HepG2 (cell line): Measurements from ENCODE around the gene NEK9. TPM values are rescaled to one million over a fixed set of nuclear protein-coding genes. Genes with fewer than 3 reads are reported as not detected.

Source experiments
- ATAC-seq: fragments of 200-7000 bp; cut with Tn5 transposase; 3 replicates; pipeline ENCODE4 v1.9.1; 2020; ENCODE audit warnings: mild to moderate bottlenecking, moderate library complexity
- BruUV-seq: library from RNA; stranded (reverse); fragments of 400-500 nt; replicated peaks from 2 replicates; lab custom pipeline; 2021; lab: Mats Ljungman, UMichigan
- CTCF ChIA-PET: fragments of 300-600 bp; formaldehyde crosslinking; extraction: SDS; loops from one replicate; lab custom pipeline; 2021; ENCODE audit warnings: low total read pairs, inconsistent platforms, low intra/inter-chr PET ratio; lab: Yijun Ruan, JAX
- POLR2A ChIA-PET: fragments of 350-600 bp; sonication (Branson Sonifier 250); formaldehyde crosslinking; loops from one replicate; lab custom pipeline; 2020; ENCODE audit warnings: antibody characterized with exemption, inconsistent platforms; lab: Yijun Ruan, JAX
- DNase-seq: peaks from one replicate; pipeline ENCODE4 v3.0.0-alpha.2; 2015; ENCODE audit warnings: low spot score
- FAIRE-seq: peaks from 3 replicates; lab custom pipeline; 2011; peaks lifted over from hg19 to GRCh38; lab: Jason Lieb, UNC
- H2AFZ ChIP-seq: one replicate; pipeline ENCODE4 v1.6.1; 2011; ENCODE audit warnings: low read length, inconsistent platforms
- H3K27ac ChIP-seq: fragments of 300-600 bp; 3 replicates; pipeline ENCODE4 v1.8.0; 2011; ENCODE audit warnings: mixed run types, mild to moderate bottlenecking, mixed read lengths, low read length, inconsistent platforms; ENCODE audit not compliant: insufficient read depth; ENCODE audit errors: extremely low read length
- H3K27me3 ChIP-seq, 2 experiments: fragments of 200-600 bp in 1 of 2; 2 replicates in 1 of 2; 3 replicates in 1 of 2; pipeline versions ENCODE4 v1.6.0 to v1.8.0; 2011; ENCODE audit warnings: low read length in 2 of 2, mild to moderate bottlenecking in 2 of 2, moderate library complexity in 2 of 2, inconsistent platforms in 1 of 2; ENCODE audit not compliant: insufficient read depth in 2 of 2, control insufficient read depth in 1 of 2
- H3K36me3 ChIP-seq, 2 experiments: fragments of 200-600 bp in 1 of 2; replicated peaks in 1 of 2; 2 replicates in 1 of 2; 3 replicates in 1 of 2; pipeline versions ENCODE4 v1.5.1 to v1.8.0; 2011; ENCODE audit warnings: low read length in 2 of 2, inconsistent platforms in 1 of 2; ENCODE audit not compliant: insufficient read depth in 2 of 2, control insufficient read depth in 1 of 2
- H3K4me1 ChIP-seq: 2 replicates; pipeline ENCODE4 v1.5.1; 2012; ENCODE audit warnings: low read length, inconsistent platforms; ENCODE audit not compliant: insufficient read depth
- H3K4me2 ChIP-seq: 2 replicates; pipeline ENCODE4 v1.6.0; 2011; ENCODE audit warnings: low read depth, low read length, inconsistent platforms
- H3K4me3 ChIP-seq, 3 experiments: fragments of 200-600 bp in 1 of 3; sonication (generic), shearing (Covaris generic) in 1 of 3; replicated peaks in 1 of 3; 2 replicates each; pipeline ENCODE4 v1.5.1; 2011 to 2016; ENCODE audit warnings: low read length in 3 of 3, inconsistent platforms in 2 of 3, low read depth in 2 of 3, mild to moderate bottlenecking in 2 of 3, control low read depth in 1 of 3, mixed read lengths in 1 of 3; ENCODE audit not compliant: insufficient read depth in 1 of 3
- H3K79me2 ChIP-seq: one replicate; pipeline ENCODE4 v1.6.1; 2011; ENCODE audit warnings: low read length, inconsistent platforms; ENCODE audit not compliant: insufficient read depth
- H3K9ac ChIP-seq: 2 replicates; pipeline ENCODE4 v1.6.0; 2011; ENCODE audit warnings: mild to moderate bottlenecking, low read depth, low read length, inconsistent platforms; ENCODE audit not compliant: insufficient read depth
- H3K9me3 ChIP-seq: 2 replicates; pipeline ENCODE4 v1.5.1; 2012; ENCODE audit warnings: mild to moderate bottlenecking, low read length
- H4K20me1 ChIP-seq: 2 replicates; pipeline ENCODE4 v1.6.0; 2011; ENCODE audit warnings: inconsistent platforms, mild to moderate bottlenecking, low read length, moderate library complexity; ENCODE audit not compliant: insufficient read depth
- ASH2L ChIP-seq: fragments of 300-600, 200-600 bp; sonication (generic); IDR thresholded peaks from 2 replicates; pipeline ENCODE4 v1.7.0; 2017; ENCODE audit warnings: low read depth, mild to moderate bottlenecking, moderate library complexity, mixed read lengths, low read length; ENCODE audit not compliant: insufficient read length
- CTCF ChIP-seq: sonication (generic); formaldehyde crosslinking; IDR thresholded peaks from 2 replicates; pipeline ENCODE4 v1.5.0; 2020; ENCODE audit warnings: mild to moderate bottlenecking, missing genetic modification reagents, moderate library complexity
- JUNB ChIP-seq: sonication (generic); formaldehyde crosslinking; IDR thresholded peaks from 2 replicates; pipeline ENCODE4 v1.8.0; 2022; ENCODE audit warnings: missing genetic modification reagents, mild to moderate bottlenecking, borderline replicate concordance
- KDM2A ChIP-seq: sonication (generic); formaldehyde crosslinking; IDR thresholded peaks from 2 replicates; pipeline ENCODE4 v1.4.0; 2020; ENCODE audit warnings: low read depth, missing genetic modification reagents, borderline replicate concordance
- POLR2G ChIP-seq: fragments of 200-400 bp; formaldehyde crosslinking; IDR thresholded peaks from 2 replicates; pipeline ENCODE4 v1.6.1; 2018; ENCODE audit warnings: mild to moderate bottlenecking, low read depth, low read length, moderate library complexity
- SALL1 ChIP-seq: sonication (generic); formaldehyde crosslinking; IDR thresholded peaks from 2 replicates; pipeline ENCODE4 v1.8.0; 2022; ENCODE audit warnings: mild to moderate bottlenecking, missing genetic modification reagents
- SMC3 ChIP-seq: IDR thresholded peaks from 2 replicates; pipeline ENCODE4 v1.6.1; 2011; ENCODE audit warnings: low read length, improper control_type of control experiment
- STAG1 ChIP-seq: sonication (generic); formaldehyde crosslinking; IDR thresholded peaks from 2 replicates; pipeline ENCODE4 v1.4.0; 2020; ENCODE audit warnings: missing genetic modification reagents
- ZNF407 ChIP-seq: sonication (generic); formaldehyde crosslinking; IDR thresholded peaks from one replicate; pipeline ENCODE4 v1.5.1; 2020; ENCODE audit warnings: mild to moderate bottlenecking, missing genetic modification reagents; ENCODE audit errors: not compliant biosample characterization
- ZNF501 ChIP-seq: sonication (generic); formaldehyde crosslinking; IDR thresholded peaks from 2 replicates; pipeline ENCODE4 v1.5.1; 2020; ENCODE audit warnings: mild to moderate bottlenecking, moderate library complexity, missing genetic modification reagents
- WGBS: methylation state at CpG from one replicate; pipeline ENCODE4 v1.1.6; 2017; ENCODE audit warnings: low lambda C conversion rate; 5-methylcytosine and 5-hydroxymethylcytosine counted together
- in situ Hi-C: cut with HindIII; loops from 2 replicates; pipeline ENCODE4 v1.10.0; 2017; ENCODE audit warnings: low pct_unique_long_range_greater_than_20kb; ENCODE audit not compliant: extremely low pct_ligation_motif_present
- intact Hi-C: fragments of 100-400 bp; cut with micrococcal nuclease; formaldehyde crosslinking; loops from one replicate; pipeline ENCODE4 v1.10.0; 2022; ENCODE audit not compliant: unreplicated experiment
- polyA plus RNA-seq, 8 experiments: library from polyadenylated mRNA; depleted of rRNA in 3 of 8; stranded (reverse) in 7 of 8; unstranded in 1 of 8; fragments of >200 nt; fragmentation: Illumina TruSeq in 4 of 8; extraction: Trizol in 4 of 8; gene quantifications; 2 replicates each; pipeline versions ENCODE4 v1.2.1 to v1.2.3, GENCODE V29; 2011 to 2016; ENCODE audit warnings: low read depth in 4 of 8, missing spikeins in 1 of 8, mixed read lengths in 1 of 8; ENCODE audit not compliant: insufficient read depth in 1 of 8
- total RNA-seq, 5 experiments: library from RNA; depleted of rRNA; stranded (reverse); fragments of >200 nt; fragmentation: Illumina TruSeq; extraction: Trizol; gene quantifications; 2 replicates each; pipeline ENCODE4 v1.2.3, GENCODE V29; 2016; ENCODE audit warnings: low read depth in 1 of 5

The NEK9 gene
- total and polyA plus RNA-seq, 2 of the 13 experiments (the other 11 are each of a cell fraction or from before 2014, with no cell fraction given), result 16.5 to 27.3 TPM

GRCh38 chr14:75084513-75084912 is 42.3 kb downstream of the NEK9 start:
- Histone ChIP-seq H3K4me3 (no peak overlapping the region), H2AFZ (no peak overlapping the region), H3K4me1 (peaks cover 14% of the 10 kb centered on the region), H4K20me1 (no peaks in the 10 kb centered on the region), H3K36me3 (peaks cover 12 to 31% of the 10 kb centered on the region in 2 experiments), H3K4me2 (no peak overlapping the region), H3K79me2 (no peaks in the 10 kb centered on the region), H3K9ac (no peak overlapping the region), H3K27ac (no peak overlapping the region), H3K9me3 (no peaks in the 10 kb centered on the region), H3K27me3 (no peaks in the 10 kb centered on the region)
- DNase-seq (no peak), FAIRE-seq (no peak), ATAC-seq (peak; percentile 44; the same call in 2 of the 3 replicates)
- no TSS peak for BruUV-seq
- CTCF ChIA-PET, result no interaction called here
- 78% methylated on average over 5 of the region's 5 CpGs for WGBS
- in situ Hi-C loops, result no loop called here
- TF ChIP-seq ZNF407 (no peak), ZNF501 (CRISPR knock-in tag) (no peak), CTCF (CRISPR knock-in tag) (peak; percentile 49), JUNB (CRISPR knock-in tag) (no peak), KDM2A (no peak), SALL1 (CRISPR knock-in tag) (no peak), STAG1 (CRISPR knock-in tag) (peak; percentile 58), POLR2G (no peak), ASH2L (no peak), SMC3 (0 out of 2 replicates have a peak, but pooled peaks have one; percentile 2)
- POLR2A ChIA-PET, result no interaction called here
- intact Hi-C loops, result no loop called here
